ENCODE measurements around the gene PAM16. TPM values are rescaled to one million over a fixed set of nuclear protein-coding genes. Genes with fewer than 3 reads are reported as not detected.

PAM16 gene
- total and polyA plus RNA-seq, 2 of the 8 experiments (the other 6 are each of a cell fraction or from before 2014, with no cell fraction given) = 78.3 to 198 TPM

- TF ChIP-seq MAX (IDR thresholded peaks at IDR 0.05) = peak; percentile 78
These were observed 41.3 kb downstream of the PAM16 start (continued) for GRCh38 chr16:4309833-4310266.
